GM12878 (cell line): ENCODE results near the gene PADI2. TPM values are rescaled to one million over a fixed set of nuclear protein-coding genes. Genes with fewer than 3 reads are reported as not detected.

ENCODE experiments used
- ATAC-seq: fragments of 200-7000 bp; cut with Tn5 transposase; 3 replicates; pipeline ENCODE4 v1.9.1; 2020; ENCODE audit warnings: mild to moderate bottlenecking, moderate library complexity
- BruUV-seq: library from RNA; stranded (reverse); fragments of 400-500 nt; replicated peaks from 2 replicates; lab custom pipeline; 2021; lab: Mats Ljungman, UMichigan
- CTCF ChIA-PET: fragments of 300-600 bp; sonication (Branson Sonifier 250); formaldehyde crosslinking; extraction: SDS; loops from one replicate; lab custom pipeline; 2021; ENCODE audit warnings: inconsistent platforms; lab: Yijun Ruan, JAX
- POLR2A ChIA-PET: fragments of 350-600 bp; formaldehyde crosslinking; extraction: SDS; loops from one replicate; lab custom pipeline; 2021; ENCODE audit warnings: inconsistent platforms; lab: Charles Lee
- RAD21 ChIA-PET: fragments of 300-600 bp; sonication (Branson Sonifier 250); formaldehyde crosslinking; loops from one replicate; lab custom pipeline; 2023; ENCODE audit warnings: antibody characterized with exemption; ENCODE audit not compliant: unreplicated experiment; lab: Charles Lee
- SMC1A ChIA-PET: fragments of 300-600 bp; sonication (Branson Sonifier 250); formaldehyde crosslinking; loops from one replicate; lab custom pipeline; 2023; ENCODE audit not compliant: unreplicated experiment, uncharacterized antibody; lab: Charles Lee
- DNase-seq: peaks from one replicate; pipeline ENCODE4 v3.0.0-alpha.2; 2011; ENCODE audit warnings: low read depth, low spot score
- FAIRE-seq: peaks from 3 replicates; lab custom pipeline; 2011; peaks lifted over from hg19 to GRCh38; lab: Jason Lieb, UNC
- H2AFZ ChIP-seq: 2 replicates; pipeline ENCODE4 v1.6.0; 2011; ENCODE audit warnings: low read depth, low read length, control low read depth; ENCODE audit not compliant: control insufficient read depth
- H3K27ac ChIP-seq: 2 replicates; pipeline ENCODE4 v1.5.1; 2011; ENCODE audit warnings: control low read depth; ENCODE audit not compliant: control insufficient read depth, insufficient read depth
- H3K27me3 ChIP-seq, 2 experiments: replicated peaks in 1 of 2; 2 replicates each; pipeline versions ENCODE4 v1.6.0 to v1.6.1; 2011; ENCODE audit warnings: low read length in 1 of 2; ENCODE audit not compliant: control insufficient read depth in 2 of 2, insufficient read depth in 2 of 2
- H3K36me3 ChIP-seq, 2 experiments: 2 replicates each; pipeline ENCODE4 v1.5.1; 2011; ENCODE audit warnings: low read length in 1 of 2; ENCODE audit not compliant: control insufficient read depth in 2 of 2, insufficient read depth in 2 of 2
- H3K4me1 ChIP-seq: 2 replicates; pipeline ENCODE4 v1.6.1; 2011; ENCODE audit warnings: mild to moderate bottlenecking, low read length, moderate library complexity, mixed read lengths; ENCODE audit not compliant: control insufficient read depth, insufficient read depth
- H3K4me2 ChIP-seq: 2 replicates; pipeline ENCODE4 v1.6.0; 2011; ENCODE audit warnings: control low read depth; ENCODE audit not compliant: control insufficient read depth, insufficient read depth
- H3K4me3 ChIP-seq: fragments of 200-600 bp; sonication (generic); 2 replicates; pipeline ENCODE4 v1.5.1; 2016
- H3K79me2 ChIP-seq: 2 replicates; pipeline ENCODE4 v1.6.0; 2011; ENCODE audit warnings: low read length; ENCODE audit not compliant: control insufficient read depth, insufficient read depth
- H3K9ac ChIP-seq: 2 replicates; pipeline ENCODE4 v1.8.0; 2011; ENCODE audit warnings: low read length, control low read depth, mixed read lengths; ENCODE audit not compliant: control insufficient read depth, insufficient read depth
- H3K9me3 ChIP-seq: replicated peaks from 3 replicates; pipeline ENCODE4 v1.5.1; 2011; ENCODE audit warnings: mild to moderate bottlenecking, low read length; ENCODE audit not compliant: control insufficient read depth, insufficient read depth
- H4K20me1 ChIP-seq: 2 replicates; pipeline ENCODE4 v1.6.0; 2011; ENCODE audit not compliant: control insufficient read depth, insufficient read depth
- BACH1 ChIP-seq: fragments of 450-650 bp; IDR thresholded peaks from 2 replicates; pipeline ENCODE4 v1.6.1; 2017; ENCODE audit warnings: mild to moderate bottlenecking, borderline replicate concordance
- BCL11A ChIP-seq: IDR thresholded peaks from 2 replicates; pipeline ENCODE4 v1.6.1; 2011; ENCODE audit warnings: low read depth, low read length
- FOXK2 ChIP-seq: fragments of 450-650 bp; IDR thresholded peaks from 2 replicates; pipeline ENCODE4 v1.6.1; 2017; ENCODE audit warnings: mild to moderate bottlenecking, moderate library complexity
- HDAC6 ChIP-seq: fragments of 200-600 bp; sonication (generic); IDR thresholded peaks from one replicate; pipeline ENCODE4 v1.8.0; 2017; ENCODE audit warnings: antibody characterized with exemption; ENCODE audit not compliant: unreplicated experiment
- HDGF ChIP-seq: fragments of 450-650 bp; IDR thresholded peaks from 2 replicates; pipeline ENCODE4 v1.6.1; 2016; ENCODE audit warnings: antibody characterized with exemption
- IRF4 ChIP-seq: IDR thresholded peaks from 2 replicates; pipeline ENCODE4 v1.6.1; 2011; ENCODE audit warnings: low read depth, low read length
- KAT2A ChIP-seq: conservative IDR thresholded peaks from 2 replicates; pipeline ENCODE4 v1.6.1; 2011; ENCODE audit warnings: low read depth, low read length; ENCODE audit not compliant: control insufficient read depth
- NR2C2 ChIP-seq: IDR thresholded peaks from 2 replicates; pipeline ENCODE4 v1.6.1; 2011; ENCODE audit warnings: borderline replicate concordance, low read depth; ENCODE audit not compliant: control insufficient read depth, insufficient read length
- NR2F1 ChIP-seq: fragments of 450-650 bp; conservative IDR thresholded peaks from 2 replicates; pipeline ENCODE4 v1.6.1; 2017; ENCODE audit warnings: mild to moderate bottlenecking
- SPI1 ChIP-seq: IDR thresholded peaks from 2 replicates; pipeline ENCODE4 v1.6.1; 2011; ENCODE audit warnings: low read depth, mild to moderate bottlenecking, low read length, moderate library complexity, borderline replicate concordance; ENCODE audit not compliant: insufficient read depth
- SREBF1 ChIP-seq: IDR thresholded peaks from 2 replicates; pipeline ENCODE4 v1.6.1; 2012; ENCODE audit warnings: mild to moderate bottlenecking, low read length
- TARDBP ChIP-seq: IDR thresholded peaks from 2 replicates; pipeline ENCODE4 v1.6.1; 2016; ENCODE audit warnings: borderline replicate concordance
- WRNIP1 ChIP-seq: IDR thresholded peaks from 2 replicates; pipeline ENCODE4 v1.6.1; 2011; ENCODE audit warnings: low read depth, low read length, improper control_type of control experiment, borderline replicate concordance
- ZZZ3 ChIP-seq: IDR thresholded peaks from 2 replicates; pipeline ENCODE4 v1.6.1; 2011; ENCODE audit warnings: low read depth; ENCODE audit not compliant: control insufficient read depth, insufficient read length
- WGBS: methylation state at CpG from one replicate; pipeline ENCODE4 v1.1.6; 2016; ENCODE audit warnings: low lambda C conversion rate; ENCODE audit not compliant: insufficient replicate concordance, insufficient coverage; ENCODE audit errors: missing lambda C conversion rate; 5-methylcytosine and 5-hydroxymethylcytosine counted together
- in situ Hi-C: fragments of 300-500 bp; cut with MboI; formaldehyde crosslinking; loops from 9 replicates; pipeline ENCODE4 v1.14.3; 2018; ENCODE audit warnings: mixed read lengths
- intact Hi-C: fragments of 100-400 bp; cut with micrococcal nuclease; formaldehyde crosslinking; loops from one replicate; pipeline ENCODE4 v1.14.2; 2022; ENCODE audit not compliant: unreplicated experiment
- polyA plus RNA-seq, 11 experiments: library from polyadenylated mRNA; depleted of rRNA in 4 of 11; unstranded in 6 of 11; stranded (reverse) in 5 of 11; fragments of >200 nt; fragmentation: Nextera tagmentation in 4 of 11; fragmentation: Illumina TruSeq in 1 of 11; extraction: Ambion mirVana in 4 of 11; extraction: Trizol in 1 of 11; gene quantifications; 1 replicate in 1 of 11; 2 replicates in 10 of 11; pipeline versions ENCODE4 v1.2.1 to v1.2.3, GENCODE V29; 2011 to 2016; ENCODE audit warnings: inconsistent platforms in 2 of 11, missing spikeins in 2 of 11, low read depth in 1 of 11
- total RNA-seq, 4 experiments: library from RNA; depleted of rRNA in 3 of 4; stranded (reverse); fragments of >200 nt in 3 of 4; fragmentation: Illumina TruSeq in 1 of 4; extraction: Trizol in 1 of 4; gene quantifications; 2 replicates each; pipeline versions ENCODE4 v1.2.1 to v1.2.3, GENCODE V29; 2013 to 2021
- TF ChIP-seq, protein P1 (sequence below): IDR thresholded peaks from 2 replicates; pipeline ENCODE4 v1.6.1; 2012; ENCODE audit warnings: low read depth, low read length, improper control_type of control experiment
- TF ChIP-seq, protein P2 (sequence below): fragments of 450-650 bp; IDR thresholded peaks from 2 replicates; pipeline ENCODE4 v1.6.1; 2017; ENCODE audit warnings: mild to moderate bottlenecking, moderate library complexity
- TF ChIP-seq, protein P3 (sequence below): IDR thresholded peaks from 2 replicates; pipeline ENCODE4 v1.6.1; 2011; ENCODE audit warnings: borderline replicate concordance, low read depth, mild to moderate bottlenecking, moderate library complexity, low read length; ENCODE audit not compliant: insufficient read depth, poor library complexity, severe bottlenecking

Gene PADI2
- total and polyA plus RNA-seq, 10 of the 15 experiments (the other 5 are each of a cell fraction or from before 2014, with no cell fraction given) = 0.05 to 3.0 (median 0.10) TPM; not detected in 1

DNA sequence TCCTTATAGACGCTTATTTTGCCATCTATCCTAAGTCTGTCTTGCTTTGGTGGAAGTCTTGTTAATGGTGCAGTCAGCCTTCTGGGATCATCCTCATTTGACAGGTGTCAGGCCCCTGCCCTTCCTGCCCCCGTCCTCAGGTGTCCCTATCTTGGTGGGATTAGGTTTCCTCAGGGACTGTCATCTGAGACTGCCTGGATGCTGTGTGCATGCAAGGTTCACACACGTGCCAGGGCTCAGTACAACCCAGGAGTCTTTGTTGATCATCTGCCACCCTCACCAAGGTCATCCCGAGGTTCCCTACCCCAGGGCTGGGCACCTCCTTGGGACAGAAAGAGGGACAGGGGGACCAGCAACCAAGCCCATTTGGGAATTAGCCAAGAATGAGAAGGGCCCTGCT, 18.0 kb downstream of the PADI2 start:
- no peak for ATAC-seq
- Histone ChIP-seq H3K4me3 (no peak overlapping the region), H3K4me1 (no peaks in the 10 kb centered on the region), H3K36me3 (no peaks in the 10 kb centered on the region), H3K27ac (no peak overlapping the region), H2AFZ (no peak overlapping the region), H3K27me3 (no peaks in the 10 kb centered on the region; a peak in 2 of 4 replicates)
- in situ Hi-C loops = no loop called here
- DNase-seq = no peak
- BruUV-seq = no TSS peak
- RAD21 ChIA-PET = no interaction called here
- 1% methylated on average over 4 of the region's 4 CpGs for WGBS
- intact Hi-C loops = no loop called here
- SMC1A ChIA-PET = no interaction called here
- TF ChIP-seq HDGF = no peak
- no peak for TF ChIP-seq BACH1
- TF ChIP-seq, protein P1, sequence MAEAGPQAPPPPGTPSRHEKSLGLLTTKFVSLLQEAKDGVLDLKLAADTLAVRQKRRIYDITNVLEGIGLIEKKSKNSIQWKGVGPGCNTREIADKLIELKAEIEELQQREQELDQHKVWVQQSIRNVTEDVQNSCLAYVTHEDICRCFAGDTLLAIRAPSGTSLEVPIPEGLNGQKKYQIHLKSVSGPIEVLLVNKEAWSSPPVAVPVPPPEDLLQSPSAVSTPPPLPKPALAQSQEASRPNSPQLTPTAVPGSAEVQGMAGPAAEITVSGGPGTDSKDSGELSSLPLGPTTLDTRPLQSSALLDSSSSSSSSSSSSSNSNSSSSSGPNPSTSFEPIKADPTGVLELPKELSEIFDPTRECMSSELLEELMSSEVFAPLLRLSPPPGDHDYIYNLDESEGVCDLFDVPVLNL = no peak
- TF ChIP-seq, protein P2, sequence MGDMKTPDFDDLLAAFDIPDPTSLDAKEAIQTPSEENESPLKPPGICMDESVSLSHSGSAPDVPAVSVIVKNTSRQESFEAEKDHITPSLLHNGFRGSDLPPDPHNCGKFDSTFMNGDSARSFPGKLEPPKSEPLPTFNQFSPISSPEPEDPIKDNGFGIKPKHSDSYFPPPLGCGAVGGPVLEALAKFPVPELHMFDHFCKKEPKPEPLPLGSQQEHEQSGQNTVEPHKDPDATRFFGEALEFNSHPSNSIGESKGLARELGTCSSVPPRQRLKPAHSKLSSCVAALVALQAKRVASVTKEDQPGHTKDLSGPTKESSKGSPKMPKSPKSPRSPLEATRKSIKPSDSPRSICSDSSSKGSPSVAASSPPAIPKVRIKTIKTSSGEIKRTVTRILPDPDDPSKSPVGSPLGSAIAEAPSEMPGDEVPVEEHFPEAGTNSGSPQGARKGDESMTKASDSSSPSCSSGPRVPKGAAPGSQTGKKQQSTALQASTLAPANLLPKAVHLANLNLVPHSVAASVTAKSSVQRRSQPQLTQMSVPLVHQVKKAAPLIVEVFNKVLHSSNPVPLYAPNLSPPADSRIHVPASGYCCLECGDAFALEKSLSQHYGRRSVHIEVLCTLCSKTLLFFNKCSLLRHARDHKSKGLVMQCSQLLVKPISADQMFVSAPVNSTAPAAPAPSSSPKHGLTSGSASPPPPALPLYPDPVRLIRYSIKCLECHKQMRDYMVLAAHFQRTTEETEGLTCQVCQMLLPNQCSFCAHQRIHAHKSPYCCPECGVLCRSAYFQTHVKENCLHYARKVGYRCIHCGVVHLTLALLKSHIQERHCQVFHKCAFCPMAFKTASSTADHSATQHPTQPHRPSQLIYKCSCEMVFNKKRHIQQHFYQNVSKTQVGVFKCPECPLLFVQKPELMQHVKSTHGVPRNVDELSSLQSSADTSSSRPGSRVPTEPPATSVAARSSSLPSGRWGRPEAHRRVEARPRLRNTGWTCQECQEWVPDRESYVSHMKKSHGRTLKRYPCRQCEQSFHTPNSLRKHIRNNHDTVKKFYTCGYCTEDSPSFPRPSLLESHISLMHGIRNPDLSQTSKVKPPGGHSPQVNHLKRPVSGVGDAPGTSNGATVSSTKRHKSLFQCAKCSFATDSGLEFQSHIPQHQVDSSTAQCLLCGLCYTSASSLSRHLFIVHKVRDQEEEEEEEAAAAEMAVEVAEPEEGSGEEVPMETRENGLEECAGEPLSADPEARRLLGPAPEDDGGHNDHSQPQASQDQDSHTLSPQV = no peak
- no peak for TF ChIP-seq NR2C2
- no peak for TF ChIP-seq TARDBP
- TF ChIP-seq KAT2A = no peak
- TF ChIP-seq SREBF1 = no peak
- no peak for TF ChIP-seq IRF4
- TF ChIP-seq HDAC6 = no peak
- no peak for TF ChIP-seq FOXK2
- TF ChIP-seq SPI1 = no peak
- TF ChIP-seq, protein P3, sequence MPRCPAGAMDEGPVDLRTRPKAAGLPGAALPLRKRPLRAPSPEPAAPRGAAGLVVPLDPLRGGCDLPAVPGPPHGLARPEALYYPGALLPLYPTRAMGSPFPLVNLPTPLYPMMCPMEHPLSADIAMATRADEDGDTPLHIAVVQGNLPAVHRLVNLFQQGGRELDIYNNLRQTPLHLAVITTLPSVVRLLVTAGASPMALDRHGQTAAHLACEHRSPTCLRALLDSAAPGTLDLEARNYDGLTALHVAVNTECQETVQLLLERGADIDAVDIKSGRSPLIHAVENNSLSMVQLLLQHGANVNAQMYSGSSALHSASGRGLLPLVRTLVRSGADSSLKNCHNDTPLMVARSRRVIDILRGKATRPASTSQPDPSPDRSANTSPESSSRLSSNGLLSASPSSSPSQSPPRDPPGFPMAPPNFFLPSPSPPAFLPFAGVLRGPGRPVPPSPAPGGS = no peak
- no peak for TF ChIP-seq NR2F1
- TF ChIP-seq ZZZ3 = no peak
- TF ChIP-seq BCL11A = no peak
- TF ChIP-seq WRNIP1 = no peak
- TF ChIP-seq, all 136 proteins: peak for 0
- Histone ChIP-seq H3K79me2 (no peaks in the 10 kb centered on the region), H3K9ac (no peak overlapping the region), H3K9me3 (no peaks in the 10 kb centered on the region), H3K4me2 (no peak overlapping the region), H4K20me1 (no peaks in the 10 kb centered on the region)
- ChIA-PET POLR2A (interaction anchor here (0.5 kb wide), 1 partner anchor 1172 kb away, joined by 5 read pairs; no protein-coding TSS in a partner anchor), CTCF (no interaction called here)
- no peak for FAIRE-seq
